ENCODE data around the gene SPAG17. TPM values are rescaled to one million over a fixed set of nuclear protein-coding genes. Genes with fewer than 3 reads are reported as not detected.

SPAG17 gene
- total RNA-seq, 3 donors from 2014 or later = 1.3 to 6.9 (median 5.9) TPM

GRCh38 chr1:118124064-118124463 is 61.0 kb downstream of the SPAG17 start:
- intact Hi-C loops (cut with DNase I; ENCODE audit: low total_unique reads) = no loop called here
- TF ChIP-seq POLR2A (IDR thresholded peaks at IDR 0.05) (no peak), POLR2AphosphoS5 (IDR thresholded peaks at IDR 0.05) (no peak), CTCF (IDR thresholded peaks at IDR 0.05) (no peak)
- H3K27ac ChIP-seq = no peak overlapping the region
- no peaks in the 10 kb centered on the region for H3K36me3 ChIP-seq
- DNase-seq (ENCODE audit: low spot score in 2 of 2) = no peak
- H3K4me3 ChIP-seq = no peak overlapping the region
- no peaks in the 10 kb centered on the region for H3K27me3 ChIP-seq
- H3K9me3 ChIP-seq = no peaks in the 10 kb centered on the region
- H3K4me1 ChIP-seq = peaks cover 0 to 3% of the 10 kb centered on the region in 2 donors

GRCh38 chr1:118123116-118123839 is 61.8 kb downstream of the SPAG17 start:
- intact Hi-C loops (cut with DNase I; ENCODE audit: low total_unique reads) = no loop called here
- TF ChIP-seq POLR2A (IDR thresholded peaks at IDR 0.05) (no peak), POLR2AphosphoS5 (IDR thresholded peaks at IDR 0.05) (no peak), CTCF (IDR thresholded peaks at IDR 0.05) (no peak)
- H3K27me3 ChIP-seq = no peaks in the 10 kb centered on the region
- H3K4me1 ChIP-seq = peaks cover 0 to 3% of the 10 kb centered on the region in 2 donors
- DNase-seq (ENCODE audit: low spot score in 2 of 2) = no peak
- H3K27ac ChIP-seq = no peak overlapping the region
- H3K36me3 ChIP-seq = no peaks in the 10 kb centered on the region
- no peaks in the 10 kb centered on the region for H3K9me3 ChIP-seq
- no peak overlapping the region for H3K4me3 ChIP-seq

- no peak overlapping the region for H3K27ac ChIP-seq
- H3K4me3 ChIP-seq = no peak overlapping the region
- H3K27me3 ChIP-seq = no peaks in the 10 kb centered on the region
- H3K9me3 ChIP-seq = no peaks in the 10 kb centered on the region
- H3K36me3 ChIP-seq = no peaks in the 10 kb centered on the region
- TF ChIP-seq POLR2A (IDR thresholded peaks at IDR 0.05) (no peak), POLR2AphosphoS5 (IDR thresholded peaks at IDR 0.05) (no peak), CTCF (IDR thresholded peaks at IDR 0.05) (no peak)
- DNase-seq (ENCODE audit: low spot score in 2 of 2) = no peak
- peaks cover 0 to 3% of the 10 kb centered on the region in 2 donors for H3K4me1 ChIP-seq
- intact Hi-C loops (cut with DNase I; ENCODE audit: low total_unique reads) = no loop called here
Measured at GRCh38 chr1:118122234-118123004, 62.6 kb downstream of the SPAG17 start.

- Histone ChIP-seq H3K27ac (peak overlapping the region in 1 of 2 donors; percentile 46), H3K4me3 (no peak overlapping the region), H3K27me3 (no peaks in the 10 kb centered on the region), H3K9me3 (no peaks in the 10 kb centered on the region), H3K4me1 (peaks cover 0 to 3% of the 10 kb centered on the region in 2 donors), H3K36me3 (no peaks in the 10 kb centered on the region)
- TF ChIP-seq POLR2AphosphoS5 (IDR thresholded peaks at IDR 0.05) = no peak
- no peak for TF ChIP-seq POLR2A (IDR thresholded peaks at IDR 0.05)
- no peak for TF ChIP-seq CTCF (IDR thresholded peaks at IDR 0.05)
- intact Hi-C loops (cut with DNase I; ENCODE audit: low total_unique reads) = no loop called here
- DNase-seq (ENCODE audit: low spot score in 2 of 2) = no peak
Measured at GRCh38 chr1:118118873-118119463, 66.1 kb downstream of the SPAG17 start.

GRCh38 chr1:118118469-118118868 is 66.6 kb downstream of the SPAG17 start:
- TF ChIP-seq CTCF (IDR thresholded peaks at IDR 0.05) = no peak
- no peak for TF ChIP-seq POLR2AphosphoS5 (IDR thresholded peaks at IDR 0.05)
- TF ChIP-seq POLR2A (IDR thresholded peaks at IDR 0.05) = no peak
- Histone ChIP-seq H3K4me1 (peaks cover 0 to 3% of the 10 kb centered on the region in 2 donors), H3K9me3 (no peaks in the 10 kb centered on the region), H3K27ac (peak overlapping the region in 1 of 2 donors; percentile 3), H3K4me3 (no peak overlapping the region), H3K36me3 (no peaks in the 10 kb centered on the region), H3K27me3 (no peaks in the 10 kb centered on the region)
- DNase-seq (ENCODE audit: low spot score in 2 of 2) = no peak
- intact Hi-C loops (cut with DNase I; ENCODE audit: low total_unique reads) = no loop called here
